Astrocyte of the spinal cord (primary cell): ENCODE measurements around the gene GSG1.

Experiments
- DNase-seq: peaks from one replicate; pipeline ENCODE4 v3.0.0; 2011; ENCODE audit warnings: low read depth, low spot score
- H3K4me3 ChIP-seq: 2 replicates; pipeline ENCODE4 v1.5.1; 2011; ENCODE audit warnings: low read depth, mild to moderate bottlenecking, low read length, moderate library complexity
- in situ Hi-C: cut with HindIII; loops from 2 replicates; pipeline ENCODE4 v1.10.0; 2017; ENCODE audit warnings: low sequenced_read_pairs
- TF ChIP-seq, protein P1 (sequence below): IDR thresholded peaks from 2 replicates; pipeline ENCODE4 v1.5.1; 2012; ENCODE audit warnings: low read depth, mild to moderate bottlenecking, low read length, inconsistent platforms

The GSG1 gene

DNA sequence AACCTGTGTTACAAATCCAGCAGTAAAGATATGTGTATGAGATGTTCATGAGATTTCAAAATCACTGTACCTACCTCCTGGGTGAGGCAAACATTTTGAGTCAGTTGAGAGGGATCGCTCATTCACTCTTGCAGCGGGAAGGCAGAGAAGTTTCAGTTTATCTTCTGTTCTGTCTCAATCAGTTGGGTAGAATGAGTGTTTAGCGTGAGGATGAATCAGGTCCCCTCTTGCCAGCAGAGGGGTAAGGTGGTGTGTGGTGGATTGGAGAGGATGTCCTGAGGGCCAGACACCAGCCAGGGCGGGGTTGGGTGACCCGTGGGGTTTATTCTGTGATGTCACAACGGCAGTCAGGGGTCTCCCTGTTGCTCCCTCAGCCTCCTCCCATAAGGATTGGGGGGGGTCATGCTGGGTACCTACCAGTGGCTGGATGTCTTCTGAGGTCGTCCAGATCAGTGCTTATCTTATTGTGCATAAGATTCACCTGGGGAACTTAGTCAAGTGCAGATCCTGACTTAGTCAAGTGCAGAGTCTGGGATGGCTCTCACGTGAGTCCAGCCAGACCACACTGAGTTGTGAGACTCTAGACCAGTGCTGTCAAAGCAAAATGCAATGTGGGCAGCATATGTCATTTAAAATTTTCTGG is at the start of gene GSG1:
TSS of gene GSG1 (minus strand) at position 277 of the 643 bp plus-strand sequence. CDS start at position 122, 155 bp downstream.
- no peak for DNase-seq
- in situ Hi-C loops, result no loop called here
- TF ChIP-seq, protein P1, sequence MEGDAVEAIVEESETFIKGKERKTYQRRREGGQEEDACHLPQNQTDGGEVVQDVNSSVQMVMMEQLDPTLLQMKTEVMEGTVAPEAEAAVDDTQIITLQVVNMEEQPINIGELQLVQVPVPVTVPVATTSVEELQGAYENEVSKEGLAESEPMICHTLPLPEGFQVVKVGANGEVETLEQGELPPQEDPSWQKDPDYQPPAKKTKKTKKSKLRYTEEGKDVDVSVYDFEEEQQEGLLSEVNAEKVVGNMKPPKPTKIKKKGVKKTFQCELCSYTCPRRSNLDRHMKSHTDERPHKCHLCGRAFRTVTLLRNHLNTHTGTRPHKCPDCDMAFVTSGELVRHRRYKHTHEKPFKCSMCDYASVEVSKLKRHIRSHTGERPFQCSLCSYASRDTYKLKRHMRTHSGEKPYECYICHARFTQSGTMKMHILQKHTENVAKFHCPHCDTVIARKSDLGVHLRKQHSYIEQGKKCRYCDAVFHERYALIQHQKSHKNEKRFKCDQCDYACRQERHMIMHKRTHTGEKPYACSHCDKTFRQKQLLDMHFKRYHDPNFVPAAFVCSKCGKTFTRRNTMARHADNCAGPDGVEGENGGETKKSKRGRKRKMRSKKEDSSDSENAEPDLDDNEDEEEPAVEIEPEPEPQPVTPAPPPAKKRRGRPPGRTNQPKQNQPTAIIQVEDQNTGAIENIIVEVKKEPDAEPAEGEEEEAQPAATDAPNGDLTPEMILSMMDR, result no peak
- no peak within 1 kb of the TSS for H3K4me3 ChIP-seq

- in situ Hi-C loops, result no loop called here
- DNase-seq, result no peak
- TF ChIP-seq, protein P1, result no peak
- no peak overlapping the region for H3K4me3 ChIP-seq
Observed at GRCh38 chr12:13153180-13153579, 49.7 kb upstream of the GSG1 start.

- TF ChIP-seq, protein P1, result no peak
- DNase-seq, result no peak
- no peak overlapping the region for H3K4me3 ChIP-seq
- in situ Hi-C loops, result no loop called here
Observed at GRCh38 chr12:13152756-13153155, 49.3 kb upstream of the GSG1 start.

GRCh38 chr12:13152281-13152680 is 48.8 kb upstream of the GSG1 start:
- no peak for DNase-seq
- TF ChIP-seq, protein P1, result no peak
- no peak overlapping the region for H3K4me3 ChIP-seq
- in situ Hi-C loops, result no loop called here

GRCh38 chr12:13149411-13149810 is 45.9 kb upstream of the GSG1 start:
- no peak overlapping the region for H3K4me3 ChIP-seq
- in situ Hi-C loops, result no loop called here
- TF ChIP-seq, protein P1, result no peak
- DNase-seq, result no peak

- TF ChIP-seq, protein P1, result no peak
- in situ Hi-C loops, result no loop called here
- H3K4me3 ChIP-seq, result no peak overlapping the region
- DNase-seq, result no peak
Observed at GRCh38 chr12:13148485-13148847, 45.0 kb upstream of the GSG1 start.
